ENCODE measurements around the gene WDR43.

Gene WDR43

DNA sequence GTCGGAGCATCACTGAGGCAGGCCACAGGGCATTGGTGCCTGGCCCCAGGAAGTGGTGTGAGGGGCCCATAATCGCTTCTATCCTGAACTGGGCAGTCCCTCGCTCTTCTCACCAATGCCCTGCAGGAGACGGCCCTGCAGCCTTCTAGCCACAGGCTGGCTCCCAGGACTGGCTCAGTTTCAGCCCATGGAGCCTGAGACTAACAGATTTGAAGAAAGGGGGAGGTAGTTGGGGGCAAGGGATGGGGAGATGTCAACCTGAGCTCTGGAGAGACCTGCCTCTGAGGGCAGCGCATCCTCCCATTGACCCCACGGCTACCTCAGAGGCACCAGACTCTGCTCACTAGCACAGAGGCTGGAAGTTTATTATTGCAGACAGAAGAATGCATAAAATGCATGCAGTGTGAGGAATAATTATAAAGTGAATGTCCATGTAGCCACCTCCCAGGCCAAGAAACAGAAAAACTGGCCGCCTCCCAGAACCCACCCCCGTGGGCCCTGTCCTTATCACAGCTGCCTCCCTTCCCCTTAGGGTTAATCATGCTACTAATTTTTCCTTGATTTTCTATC lies 88.0 kb downstream of the WDR43 start:
- no peak overlapping the region for H3K4me3 ChIP-seq (ENCODE audit: low read depth, low read length)
- DNase-seq (ENCODE audit: low read depth): no peak

DNA sequence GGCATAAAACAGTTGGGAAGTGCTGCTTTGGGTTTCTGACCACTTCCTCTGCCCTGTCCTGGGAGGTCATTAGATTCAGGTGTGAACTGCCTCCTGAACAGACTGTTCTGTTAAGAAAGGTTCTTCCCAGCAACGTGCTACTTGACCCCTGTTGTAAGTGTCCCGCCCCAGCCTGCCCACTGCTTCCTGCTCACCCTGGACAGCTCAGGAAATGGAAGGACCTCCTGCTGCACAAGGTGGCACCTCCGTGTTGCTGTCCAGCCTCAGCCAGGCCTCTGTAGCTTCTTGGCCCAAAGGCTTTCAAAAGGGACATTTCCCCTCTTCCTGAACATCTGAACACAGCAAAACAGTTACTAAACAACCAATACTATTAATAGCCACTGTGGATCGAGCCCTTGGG lies 92.0 kb downstream of the WDR43 start:
- no peak overlapping the region for H3K4me3 ChIP-seq (ENCODE audit: low read depth, low read length)
- no peak for DNase-seq (ENCODE audit: low read depth)

- no peak for DNase-seq (ENCODE audit: low read depth)
- H3K4me3 ChIP-seq (ENCODE audit: low read depth, low read length): no peak overlapping the region
These were observed 95.5 kb downstream of the WDR43 start for GRCh38 chr2:28989973-28990372.

GRCh38 chr2:28990445-28990844 lies 96.0 kb downstream of the WDR43 start:
- no peak overlapping the region for H3K4me3 ChIP-seq (ENCODE audit: low read depth, low read length)
- no peak for DNase-seq (ENCODE audit: low read depth)

GRCh38 chr2:28991021-28991420 lies 96.6 kb downstream of the WDR43 start:
- no peak for DNase-seq (ENCODE audit: low read depth)
- no peak overlapping the region for H3K4me3 ChIP-seq (ENCODE audit: low read depth, low read length)

- no peak overlapping the region for H3K4me3 ChIP-seq (ENCODE audit: low read depth, low read length)
- DNase-seq (ENCODE audit: low read depth): no peak
These were observed 97.0 kb downstream of the WDR43 start for GRCh38 chr2:28991460-28991859.

DNA sequence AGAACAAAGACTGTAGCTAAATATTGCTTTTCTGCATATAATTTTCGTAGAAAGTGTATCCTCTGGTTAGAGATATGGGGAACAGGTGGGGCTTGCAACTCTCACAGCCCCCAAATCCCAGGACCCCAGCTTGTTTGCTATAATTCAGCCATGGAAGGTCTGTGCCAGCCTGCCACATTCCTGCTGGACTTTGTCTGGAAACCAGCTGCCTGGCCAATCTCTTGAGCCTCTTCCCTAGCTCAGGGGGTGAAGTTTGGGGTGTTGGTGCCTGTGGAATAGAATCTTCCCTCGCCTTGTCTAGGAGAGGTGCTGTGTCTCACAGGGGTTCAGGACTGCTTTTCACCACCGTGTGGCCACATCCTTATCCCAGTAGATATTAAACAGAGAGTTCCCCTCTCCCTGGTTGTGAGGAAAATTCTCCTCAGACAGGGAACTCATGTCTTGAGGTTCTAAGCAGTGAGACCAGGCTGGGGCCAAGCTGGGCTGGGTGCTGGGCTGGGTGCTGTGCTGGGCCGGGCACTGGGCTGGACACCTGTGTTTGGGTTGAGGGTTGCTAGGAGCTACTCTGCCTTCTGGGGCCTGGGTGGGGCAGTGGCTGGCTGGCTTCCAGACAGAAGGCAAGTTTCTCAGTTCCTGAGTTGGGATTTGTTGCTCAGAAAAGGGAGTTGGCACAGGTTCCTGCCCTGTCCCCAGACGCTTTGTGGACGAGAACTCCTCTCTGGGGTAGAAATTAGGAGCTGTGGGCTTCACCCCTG lies 98.9 kb downstream of the WDR43 start:
- no peak for DNase-seq (ENCODE audit: low read depth)
- no peak overlapping the region for H3K4me3 ChIP-seq (ENCODE audit: low read depth, low read length)

GRCh38 chr2:28994074-28994473 lies 99.6 kb downstream of the WDR43 start:
- DNase-seq (ENCODE audit: low read depth): no peak
- H3K4me3 ChIP-seq (ENCODE audit: low read depth, low read length): no peak overlapping the region

DNA sequence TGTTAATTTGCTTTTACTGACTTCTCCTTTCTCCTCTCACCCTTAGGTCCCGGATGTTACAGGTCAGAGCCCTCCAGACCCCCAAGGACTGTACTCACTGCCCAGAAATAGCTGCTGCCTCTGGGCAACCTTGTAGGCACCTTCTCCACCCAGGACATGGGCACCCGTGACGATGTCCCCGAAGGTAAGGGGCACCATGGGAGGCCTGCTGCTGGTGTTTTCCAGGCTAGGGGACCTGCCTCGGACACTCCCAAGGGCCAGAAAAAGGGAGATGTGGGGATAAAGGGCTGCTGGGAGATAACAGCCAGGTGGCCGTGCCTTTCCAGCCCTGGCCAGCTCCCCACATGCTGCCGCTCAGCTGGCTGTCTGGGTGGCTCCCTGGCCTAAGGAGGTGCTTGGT lies 100.2 kb downstream of the WDR43 start:
- H3K4me3 ChIP-seq (ENCODE audit: low read depth, low read length): no peak overlapping the region
- no peak for DNase-seq (ENCODE audit: low read depth)

GRCh38 chr2:28995765-28996750 lies 101.6 kb downstream of the WDR43 start:
- H3K4me3 ChIP-seq (ENCODE audit: low read depth, low read length): no peak overlapping the region
- no peak for DNase-seq (ENCODE audit: low read depth)

- DNase-seq (ENCODE audit: low read depth): no peak
- H3K4me3 ChIP-seq (ENCODE audit: low read depth, low read length): no peak overlapping the region
These were observed 102.9 kb downstream of the WDR43 start for GRCh38 chr2:28997237-28997846.

All from skeletal muscle cell (primary cell).